ENCODE data around the gene CD247.

DNA sequence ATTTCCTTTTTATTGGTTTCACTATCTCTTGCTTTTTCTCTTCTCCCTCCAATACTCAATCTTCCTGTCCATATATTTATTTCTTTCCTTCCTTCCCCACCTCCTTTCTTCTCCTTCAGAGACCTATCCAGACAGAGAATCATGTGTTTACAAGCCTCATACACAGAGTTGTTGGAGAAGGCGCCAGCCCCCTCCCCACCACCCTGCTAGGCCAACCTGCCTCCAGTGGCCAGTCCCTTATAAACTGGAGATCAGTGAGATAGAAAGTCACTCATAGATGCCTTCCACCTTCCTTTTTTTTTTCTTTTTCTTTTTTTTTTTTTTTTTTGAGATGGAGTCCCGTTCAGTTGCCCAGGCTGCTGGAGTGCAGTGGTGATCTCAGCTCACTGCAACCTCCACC lies 53.3 kb downstream of the CD247 start:
- TF ChIP-seq POLR2A (IDR thresholded peaks at IDR 0.05): no peak
- TF ChIP-seq, protein P1, sequence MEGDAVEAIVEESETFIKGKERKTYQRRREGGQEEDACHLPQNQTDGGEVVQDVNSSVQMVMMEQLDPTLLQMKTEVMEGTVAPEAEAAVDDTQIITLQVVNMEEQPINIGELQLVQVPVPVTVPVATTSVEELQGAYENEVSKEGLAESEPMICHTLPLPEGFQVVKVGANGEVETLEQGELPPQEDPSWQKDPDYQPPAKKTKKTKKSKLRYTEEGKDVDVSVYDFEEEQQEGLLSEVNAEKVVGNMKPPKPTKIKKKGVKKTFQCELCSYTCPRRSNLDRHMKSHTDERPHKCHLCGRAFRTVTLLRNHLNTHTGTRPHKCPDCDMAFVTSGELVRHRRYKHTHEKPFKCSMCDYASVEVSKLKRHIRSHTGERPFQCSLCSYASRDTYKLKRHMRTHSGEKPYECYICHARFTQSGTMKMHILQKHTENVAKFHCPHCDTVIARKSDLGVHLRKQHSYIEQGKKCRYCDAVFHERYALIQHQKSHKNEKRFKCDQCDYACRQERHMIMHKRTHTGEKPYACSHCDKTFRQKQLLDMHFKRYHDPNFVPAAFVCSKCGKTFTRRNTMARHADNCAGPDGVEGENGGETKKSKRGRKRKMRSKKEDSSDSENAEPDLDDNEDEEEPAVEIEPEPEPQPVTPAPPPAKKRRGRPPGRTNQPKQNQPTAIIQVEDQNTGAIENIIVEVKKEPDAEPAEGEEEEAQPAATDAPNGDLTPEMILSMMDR (IDR thresholded peaks at IDR 0.05): no peak

Measured in prostate gland (tissue), 2 donors.